Effector memory CD4-positive, alpha-beta T cell (primary cell): ENCODE data around the gene CCT3.

Experiments
- DNase-seq, 3 donors: peaks; one replicate each; pipeline ENCODE4 v3.0.0-alpha.2; 2020
- H3K27ac ChIP-seq: 2 replicates; pipeline ENCODE4 v1.7.0; 2013; ENCODE audit warnings: mild to moderate bottlenecking, low read length, moderate library complexity; ENCODE audit not compliant: insufficient read depth, poor library complexity, severe bottlenecking
- H3K27me3 ChIP-seq: replicated peaks from 2 replicates; pipeline ENCODE4 v1.7.0; 2013; ENCODE audit warnings: mild to moderate bottlenecking, low read length; ENCODE audit not compliant: insufficient read depth, control insufficient read depth, poor library complexity, severe bottlenecking
- H3K36me3 ChIP-seq: 2 replicates; pipeline ENCODE4 v1.7.0; 2013; ENCODE audit warnings: mild to moderate bottlenecking, low read length, moderate library complexity; ENCODE audit not compliant: control insufficient read depth, insufficient read depth
- H3K4me1 ChIP-seq: 2 replicates; pipeline ENCODE4 v1.7.0; 2013; ENCODE audit warnings: low read length, mild to moderate bottlenecking; ENCODE audit not compliant: control insufficient read depth, insufficient read depth, poor library complexity, severe bottlenecking
- H3K4me3 ChIP-seq: 2 replicates; pipeline ENCODE4 v1.7.0; 2013; ENCODE audit warnings: low read length, low read depth, mild to moderate bottlenecking; ENCODE audit not compliant: insufficient read depth, poor library complexity, severe bottlenecking
- H3K9me3 ChIP-seq: 2 replicates; pipeline ENCODE4 v1.7.0; 2013; ENCODE audit warnings: mild to moderate bottlenecking, low read length, moderate library complexity; ENCODE audit not compliant: control insufficient read depth

Gene CCT3

GRCh38 chr1:156368889-156369684 is 31.0 kb upstream of the CCT3 start, which contains the start of gene RHBG:
RHBG (plus strand) TSS chr1:156369211; CDS start chr1:156369250, 39 bp downstream.
- H3K27me3 ChIP-seq, result peaks cover 22% of the 10 kb centered on the region

DNA sequence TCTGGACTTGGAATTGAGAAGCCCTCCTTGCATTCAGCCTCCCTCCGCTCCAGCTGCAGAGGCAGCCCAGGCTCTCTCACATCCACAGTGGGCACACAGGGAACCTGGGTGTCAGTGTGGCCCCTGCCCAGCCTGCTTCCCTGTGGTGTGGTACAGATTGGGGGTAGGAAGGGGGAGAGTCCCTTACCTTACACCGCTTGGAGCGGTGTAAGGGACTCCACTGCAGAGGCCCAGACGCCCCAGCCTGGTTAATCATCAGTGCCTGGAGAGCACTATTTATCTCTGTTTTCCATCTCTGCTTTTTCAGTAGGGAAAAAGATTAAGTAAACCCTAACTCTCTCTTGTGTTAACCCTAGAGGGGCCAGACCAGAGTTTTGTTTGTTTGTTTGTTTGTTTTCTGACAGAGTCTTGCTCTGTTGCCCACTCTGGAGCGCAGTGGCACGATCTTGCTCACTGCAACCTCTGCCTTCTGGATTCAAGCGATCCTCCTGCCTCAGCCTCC is 30.1 kb upstream of the CCT3 start:
- Histone ChIP-seq H3K27ac (no peak overlapping the region), H3K27me3 (peaks cover 22% of the 10 kb centered on the region), H3K9me3 (no peaks in the 10 kb centered on the region), H3K4me1 (peaks cover 3% of the 10 kb centered on the region), H3K4me3 (no peak overlapping the region), H3K36me3 (no peaks in the 10 kb centered on the region)
- DNase-seq, result no peak

More at GRCh38 chr1:156368889-156369684, 31.0 kb upstream of the CCT3 start, which contains the start of gene RHBG:
- no peaks in the 10 kb centered on the region for H3K9me3 ChIP-seq
- peak within 1 kb of the TSS; percentile 31 for H3K4me3 ChIP-seq
- H3K27ac ChIP-seq, result no peak within 1 kb of the TSS
- no peak for DNase-seq
- peaks cover 3% of the 10 kb centered on the region for H3K4me1 ChIP-seq
- no peaks in the 10 kb centered on the region for H3K36me3 ChIP-seq

GRCh38 chr1:156367383-156368156 is 29.5 kb upstream of the CCT3 start:
- Histone ChIP-seq H3K27ac (no peak overlapping the region), H3K27me3 (peaks cover 22% of the 10 kb centered on the region), H3K4me3 (no peak overlapping the region), H3K36me3 (no peaks in the 10 kb centered on the region), H3K4me1 (peaks cover 3% of the 10 kb centered on the region), H3K9me3 (no peaks in the 10 kb centered on the region)
- no peak for DNase-seq

DNA sequence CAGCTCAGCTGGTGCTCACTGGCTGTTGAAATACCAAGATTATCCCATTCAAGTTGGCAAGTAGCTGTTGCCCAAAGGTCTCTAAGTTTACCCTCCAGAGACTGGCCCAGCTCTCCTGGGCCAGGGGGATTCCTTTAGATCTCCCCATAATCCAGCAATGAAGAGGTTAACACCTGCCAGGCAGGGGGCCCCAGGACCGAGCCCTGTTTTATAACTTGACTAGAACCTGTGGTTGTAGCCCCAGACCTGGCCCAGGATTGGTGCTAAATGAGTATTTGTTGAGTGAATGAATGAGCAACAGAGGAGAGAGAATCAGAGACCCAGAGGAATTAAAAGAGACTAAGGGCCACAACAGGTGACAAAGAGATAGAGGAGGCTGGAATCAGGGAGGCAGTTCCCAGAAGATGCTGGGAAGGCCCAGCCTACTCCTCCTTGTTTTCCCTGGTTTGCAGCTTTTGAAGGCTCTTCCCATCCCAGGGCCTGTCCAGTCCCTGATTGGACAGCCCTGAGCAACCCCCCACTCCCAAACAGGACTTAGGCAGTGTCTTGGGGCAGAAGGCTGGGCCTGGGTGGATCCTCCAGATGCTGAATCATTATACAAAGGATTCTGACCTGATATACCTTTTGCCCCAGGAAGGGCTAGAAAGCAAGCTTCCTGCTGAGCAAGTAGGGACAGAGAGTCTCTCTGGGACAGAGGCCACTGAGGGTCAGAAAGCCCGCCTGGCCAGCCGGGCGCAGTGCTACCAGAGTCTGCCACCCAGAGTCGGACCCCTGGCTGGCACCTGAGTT is 28.5 kb upstream of the CCT3 start:
- Histone ChIP-seq H3K27me3 (peaks cover 16% of the 10 kb centered on the region), H3K4me1 (peaks cover 3% of the 10 kb centered on the region), H3K4me3 (no peak overlapping the region), H3K9me3 (no peaks in the 10 kb centered on the region), H3K27ac (no peak overlapping the region), H3K36me3 (no peaks in the 10 kb centered on the region)
- no peak for DNase-seq

DNA sequence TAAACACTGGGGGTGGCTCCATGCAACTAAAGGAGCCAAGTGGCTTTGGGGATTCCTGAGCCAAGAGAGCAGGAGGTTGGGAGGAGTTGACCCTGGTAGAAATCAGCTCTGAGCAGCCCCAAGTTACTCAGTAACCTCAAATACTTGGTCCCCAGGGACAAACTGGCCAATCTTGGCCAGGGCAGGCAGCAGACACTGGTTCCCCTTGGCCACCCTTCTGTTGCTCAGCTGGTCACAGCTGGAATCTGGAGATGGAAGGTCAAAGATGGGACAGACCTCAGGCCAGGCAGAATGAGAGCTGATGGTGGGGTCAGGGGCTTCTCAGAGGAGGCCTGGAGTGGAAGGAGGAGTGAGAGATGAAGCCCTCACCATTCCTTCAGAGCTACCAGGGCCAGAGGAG is 27.7 kb upstream of the CCT3 start:
- Histone ChIP-seq H3K27me3 (peaks cover 16% of the 10 kb centered on the region), H3K4me3 (no peak overlapping the region)

DNA sequence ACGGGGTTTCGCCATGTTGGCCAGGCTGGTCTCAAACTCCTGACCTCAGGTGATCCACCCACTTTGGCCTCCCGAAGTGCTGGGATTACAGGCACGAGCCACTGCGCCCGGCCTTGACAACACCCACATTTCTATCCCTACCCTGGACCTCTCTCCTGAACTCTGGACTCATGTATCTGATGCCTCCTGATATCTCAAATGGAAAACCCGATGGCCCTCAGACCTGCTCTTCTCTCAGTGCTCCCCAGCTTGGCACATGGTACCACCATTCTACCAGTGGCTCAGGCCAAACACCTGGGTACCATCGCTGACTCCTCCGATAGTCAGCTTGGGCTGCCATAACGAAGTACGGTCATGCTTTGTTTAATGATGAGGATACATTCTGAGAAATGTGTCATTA is 22.4 kb upstream of the CCT3 start:
- no peak for DNase-seq
- Histone ChIP-seq H3K36me3 (no peaks in the 10 kb centered on the region), H3K9me3 (no peaks in the 10 kb centered on the region), H3K27me3 (peaks cover 5% of the 10 kb centered on the region), H3K27ac (no peak overlapping the region), H3K4me3 (no peak overlapping the region), H3K4me1 (peaks cover 4% of the 10 kb centered on the region)

More for the DNA sequence above, 27.7 kb upstream of the CCT3 start:
- H3K4me1 ChIP-seq, result peaks cover 3% of the 10 kb centered on the region
- no peak for DNase-seq
- H3K36me3 ChIP-seq, result no peaks in the 10 kb centered on the region
- H3K9me3 ChIP-seq, result no peaks in the 10 kb centered on the region
- no peak overlapping the region for H3K27ac ChIP-seq

DNA sequence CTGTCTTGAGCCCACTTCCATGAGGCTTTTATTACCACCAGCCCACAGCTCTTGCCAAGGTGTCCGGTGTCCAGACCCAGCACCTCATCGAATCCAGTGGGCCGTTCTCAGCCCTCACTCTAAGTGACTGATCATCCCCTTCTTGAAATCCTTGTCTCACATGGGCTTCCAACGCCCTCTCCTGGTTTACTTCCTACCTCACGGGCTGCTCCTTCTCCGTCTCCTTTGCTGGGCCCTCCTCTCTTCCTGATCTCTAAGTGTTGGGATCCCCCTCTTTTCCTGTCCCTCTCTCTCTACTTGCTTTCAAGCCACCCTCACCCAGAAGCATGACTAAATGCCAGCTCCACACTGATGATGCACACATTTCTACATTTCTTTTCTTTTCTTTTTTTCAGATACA is 21.9 kb upstream of the CCT3 start:
- Histone ChIP-seq H3K4me1 (peaks cover 4% of the 10 kb centered on the region), H3K36me3 (no peaks in the 10 kb centered on the region), H3K9me3 (no peaks in the 10 kb centered on the region), H3K27ac (no peak overlapping the region), H3K4me3 (no peak overlapping the region), H3K27me3 (peaks cover 5% of the 10 kb centered on the region)
- no peak for DNase-seq

DNA sequence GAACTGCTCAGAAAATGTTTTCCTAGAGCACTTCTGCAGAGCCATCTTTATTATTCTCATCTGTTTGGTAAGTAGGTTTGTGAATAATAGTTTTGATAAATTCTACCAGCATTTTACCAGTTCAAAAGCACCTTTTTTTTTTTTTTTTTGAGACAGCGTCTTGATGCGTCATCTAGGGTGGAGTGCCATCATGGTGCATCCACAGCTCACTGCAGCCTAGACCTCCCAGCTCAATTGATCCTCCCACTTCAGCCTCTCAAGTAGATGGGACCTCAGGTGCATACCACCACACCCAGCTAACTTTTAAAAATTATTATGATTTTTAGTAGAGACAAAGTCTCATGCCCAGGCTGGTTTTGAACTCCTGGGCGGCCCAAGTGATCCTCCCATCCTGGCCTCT is 21.2 kb upstream of the CCT3 start:
- peaks cover 5% of the 10 kb centered on the region for H3K27me3 ChIP-seq
- peaks cover 4% of the 10 kb centered on the region for H3K4me1 ChIP-seq
- H3K4me3 ChIP-seq, result no peak overlapping the region
- no peak overlapping the region for H3K27ac ChIP-seq
- no peaks in the 10 kb centered on the region for H3K9me3 ChIP-seq
- H3K36me3 ChIP-seq, result no peaks in the 10 kb centered on the region
- DNase-seq, result no peak

DNA sequence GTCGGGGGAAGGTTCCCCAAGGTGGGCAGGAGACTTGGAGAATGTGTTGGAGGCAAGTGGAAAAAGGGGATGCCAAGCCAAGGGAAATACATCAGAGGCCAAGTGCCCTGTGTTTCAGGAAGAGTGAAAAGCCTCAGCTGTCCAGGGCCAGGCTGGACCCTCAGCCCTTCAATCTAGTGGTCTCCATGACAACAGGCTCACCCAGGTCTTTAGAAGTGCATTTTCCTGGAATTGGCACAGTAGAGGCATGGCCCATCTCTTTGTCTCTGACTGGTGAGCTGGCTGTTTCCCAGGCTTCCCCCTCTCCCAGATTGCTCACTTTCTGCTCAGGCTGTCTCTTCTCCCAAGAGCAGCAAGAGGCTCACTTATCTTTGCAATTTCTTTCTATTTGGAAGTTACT is 20.5 kb upstream of the CCT3 start:
- Histone ChIP-seq H3K27ac (no peak overlapping the region), H3K27me3 (peaks cover 5% of the 10 kb centered on the region), H3K9me3 (no peaks in the 10 kb centered on the region), H3K4me1 (peaks cover 4% of the 10 kb centered on the region), H3K4me3 (no peak overlapping the region), H3K36me3 (no peaks in the 10 kb centered on the region)
- no peak for DNase-seq
